GM15510 (cell line): Measurements from ENCODE around the gene ZNF521.

Source experiments
- POLR2A ChIP-seq: IDR thresholded peaks from 3 replicates; pipeline ENCODE4 v1.6.1; 2011; ENCODE audit warnings: borderline replicate concordance; ENCODE audit not compliant: insufficient read length; ENCODE audit errors: extremely low read depth

ZNF521 gene

GRCh38 chr18:25192065-25192464 is 159.9 kb downstream of the ZNF521 start:
- TF ChIP-seq POLR2A: no peak

- no peak for TF ChIP-seq POLR2A
Observed at GRCh38 chr18:25190472-25190871, 161.5 kb downstream of the ZNF521 start.

- TF ChIP-seq POLR2A: no peak
Observed at GRCh38 chr18:25189391-25190185, 162.4 kb downstream of the ZNF521 start.

- no peak for TF ChIP-seq POLR2A
Observed at GRCh38 chr18:25187521-25188192, 164.3 kb downstream of the ZNF521 start.

GRCh38 chr18:25186871-25187270 is 165.1 kb downstream of the ZNF521 start:
- no peak for TF ChIP-seq POLR2A

GRCh38 chr18:25181993-25182392 is 170.0 kb downstream of the ZNF521 start:
- TF ChIP-seq POLR2A: no peak

- TF ChIP-seq POLR2A: no peak
Observed at GRCh38 chr18:25181581-25181980, 170.4 kb downstream of the ZNF521 start.

GRCh38 chr18:25180973-25181548 is 170.9 kb downstream of the ZNF521 start:
- TF ChIP-seq POLR2A: no peak

- no peak for TF ChIP-seq POLR2A
Observed at GRCh38 chr18:25177631-25178030, 174.3 kb downstream of the ZNF521 start.

- TF ChIP-seq POLR2A: no peak
Observed at GRCh38 chr18:25176518-25177042, 175.4 kb downstream of the ZNF521 start.

GRCh38 chr18:25175558-25176517 is 176.1 kb downstream of the ZNF521 start:
- no peak for TF ChIP-seq POLR2A

GRCh38 chr18:25174324-25174723 is 177.6 kb downstream of the ZNF521 start:
- no peak for TF ChIP-seq POLR2A

- no peak for TF ChIP-seq POLR2A
Observed at GRCh38 chr18:25171334-25171733, 180.6 kb downstream of the ZNF521 start.

GRCh38 chr18:25170402-25170801 is 181.6 kb downstream of the ZNF521 start:
- TF ChIP-seq POLR2A: no peak
